ENCODE data around the gene MIA. TPM values are rescaled to one million over a fixed set of nuclear protein-coding genes. Genes with fewer than 3 reads are reported as not detected.

MIA gene
- total RNA-seq, 2 experiments from 2014 or later = not detected

DNA sequence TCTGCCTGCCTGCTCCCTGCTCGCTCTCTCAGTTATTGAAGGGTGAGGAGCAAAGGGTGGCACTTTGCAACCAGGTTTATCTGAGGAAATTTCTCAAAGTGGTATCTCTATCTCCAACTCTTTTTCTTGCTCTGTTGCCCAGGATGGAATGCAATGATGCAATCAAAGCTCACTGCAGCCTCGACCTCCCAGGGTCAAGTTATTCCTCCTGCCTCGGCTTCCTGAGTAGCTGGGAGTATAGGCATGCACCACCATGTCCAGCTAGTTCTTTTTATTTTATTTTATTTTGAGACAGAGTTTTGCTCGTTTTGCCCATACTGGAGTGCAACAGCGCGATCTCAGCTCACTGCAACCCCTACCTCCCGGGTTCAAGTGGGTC, 29.9 kb upstream of the MIA start:
- ChIA-PET CTCF (interaction anchor here (1.6 to 1.9 kb wide), 2 partner anchors 42 to 74 kb away, joined by 4 to 6 read pairs; no protein-coding TSS in a partner anchor), POLR2A (no interaction called here)

DNA sequence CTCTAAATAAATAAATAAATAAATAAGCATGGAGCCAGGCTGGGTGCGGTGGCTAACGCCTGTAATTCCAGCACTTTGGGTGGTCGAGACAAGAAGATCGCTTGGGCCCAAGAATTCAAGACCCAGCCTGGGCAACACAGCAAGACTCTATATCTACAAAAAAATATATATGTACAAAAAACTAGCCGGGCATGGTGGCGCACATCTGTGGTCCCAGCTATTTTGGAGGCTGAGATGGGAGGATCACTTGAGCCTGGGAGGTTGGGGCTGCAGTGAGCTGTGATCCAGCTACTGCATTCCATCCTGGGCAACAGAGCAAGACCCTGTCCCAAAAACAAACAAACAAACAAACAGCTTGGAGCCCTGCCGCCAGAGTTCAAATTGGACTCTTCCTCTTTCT, 27.8 kb upstream of the MIA start:
- ChIA-PET POLR2A (no interaction called here), CTCF (no interaction called here)

DNA sequence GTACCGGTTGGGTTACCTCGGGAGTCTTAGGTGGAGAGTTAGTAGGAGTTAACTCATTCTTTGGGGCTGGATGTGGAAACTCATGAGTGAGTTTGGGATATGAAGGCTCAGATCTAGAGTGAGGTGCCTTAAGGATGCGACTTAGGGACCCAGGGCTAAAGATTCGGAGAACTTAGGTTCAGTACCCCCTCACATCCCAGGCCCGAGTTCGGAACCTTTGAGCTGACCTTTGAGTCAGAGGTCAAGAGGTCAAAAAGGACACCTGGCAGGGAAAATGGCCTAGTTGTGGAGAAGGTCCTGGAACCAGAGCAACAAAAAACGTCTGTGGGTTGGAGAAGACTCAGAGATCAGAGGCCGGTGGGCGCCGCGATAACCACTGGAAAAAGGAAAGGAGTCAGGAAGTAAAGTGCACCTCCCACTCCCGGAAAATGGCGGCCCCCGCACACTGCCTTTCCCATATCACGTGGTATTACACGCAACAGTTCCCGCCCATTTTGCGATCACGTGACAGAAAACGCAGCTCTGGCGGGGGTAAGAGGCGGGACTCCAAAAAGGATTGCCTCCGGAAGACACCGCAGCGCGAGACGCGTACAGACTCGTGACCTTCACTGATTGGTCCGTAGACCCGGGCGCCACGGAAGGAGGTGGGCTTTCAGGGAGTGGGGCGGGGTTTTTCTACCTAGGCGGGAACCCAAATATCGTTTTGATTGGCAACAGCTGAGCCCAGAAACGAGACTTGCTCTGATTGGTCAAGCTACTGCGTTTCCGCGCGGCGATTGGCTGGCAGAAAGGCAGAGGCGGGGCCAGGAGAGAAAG, 25.1 kb upstream of the MIA start, which contains the start of gene ACTMAP:
TSS of gene ACTMAP (minus strand) at position 420 of the 816 bp plus-strand sequence. CDS start 674 bp downstream, outside the sequence.
- CTCF ChIA-PET = interaction anchor here (0.6 to 3.4 kb wide), 7 partner anchors 9 to 116 kb away, joined by 3 to 17 read pairs (median 4); partner anchors contain the start of genes EGLN2 and RAB4B
- POLR2A ChIA-PET = interaction anchor here (0.5 to 2.0 kb wide), 11 partner anchors 28 to 592 kb away, joined by 3 to 15 read pairs (median 4); partner anchors contain the start of genes COQ8B, EGLN2, ITPKC and NUMBL

DNA sequence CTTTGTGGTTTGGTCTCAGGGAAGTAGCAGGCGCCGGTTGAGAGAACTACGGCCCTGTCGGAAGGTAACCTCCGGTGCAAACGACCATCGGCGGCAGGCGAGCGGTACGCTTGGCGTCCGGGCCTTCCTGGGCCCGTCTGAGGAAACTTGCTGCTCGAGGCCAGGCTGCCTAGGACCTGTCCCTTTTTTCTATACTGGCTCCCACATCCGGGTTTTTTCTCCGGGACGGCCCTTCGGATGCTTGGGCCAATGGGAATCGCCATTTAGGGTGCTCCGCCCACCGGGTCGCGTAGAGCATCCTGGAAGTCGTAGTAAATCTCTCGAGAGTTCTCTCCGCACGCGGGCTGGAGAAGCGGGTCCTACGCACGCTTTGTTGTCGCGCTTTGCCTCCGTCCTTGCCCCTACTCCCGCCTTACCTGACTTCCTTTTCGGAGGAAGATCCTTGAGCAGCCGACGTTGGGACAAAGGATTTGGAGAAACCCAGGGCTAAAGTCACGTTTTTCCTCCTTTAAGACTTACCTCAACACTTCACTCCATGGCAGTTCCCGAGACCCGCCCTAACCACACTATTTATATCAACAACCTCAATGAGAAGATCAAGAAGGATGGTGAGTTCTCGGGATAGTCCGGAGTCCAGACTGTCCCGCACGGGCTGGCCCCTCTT, 24.3 kb upstream of the MIA start, which contains the start of gene SNRPA:
TSS of gene SNRPA (plus strand) at position 330 of the 664 bp plus-strand sequence. CDS start at position 536, 206 bp downstream.
- ChIA-PET CTCF (interaction anchor here (1.0 to 3.4 kb wide), 5 partner anchors 27 to 68 kb away, joined by 3 to 17 read pairs (median 5); partner anchors contain the start of genes EGLN2 and RAB4B), POLR2A (interaction anchor here (0.5 to 4.1 kb wide), 11 partner anchors 13 to 592 kb away, joined by 3 to 40 read pairs (median 4); partner anchors contain the start of genes COQ8B, EGLN2, ITPKC and NUMBL)

DNA sequence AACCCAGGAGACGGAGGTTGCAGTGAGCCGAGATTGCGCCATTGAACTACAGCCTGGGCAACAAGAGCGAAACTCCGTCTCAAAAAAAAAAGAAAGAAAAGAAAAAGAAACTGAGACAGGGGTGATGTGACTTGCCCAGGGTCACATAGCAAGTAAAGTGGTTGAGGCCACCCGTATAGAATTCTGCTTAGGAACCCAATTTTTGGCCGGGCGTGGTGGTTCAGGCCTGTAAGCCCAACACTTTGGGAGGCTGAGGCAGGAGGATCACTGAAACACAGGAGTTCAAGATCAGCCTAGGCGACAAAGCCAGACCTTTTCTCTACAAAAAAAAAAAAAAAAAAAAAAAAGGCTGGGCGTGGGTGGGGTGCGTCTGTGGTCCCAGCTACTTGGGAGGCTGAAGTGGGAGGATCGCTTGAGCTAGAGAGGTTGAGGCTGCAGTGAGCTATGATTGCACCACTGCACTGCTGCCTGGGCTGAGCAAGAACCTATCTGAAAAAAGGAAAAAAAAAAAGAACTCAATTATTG, 23.0 kb upstream of the MIA start:
- POLR2A ChIA-PET = interaction anchor here (0.6 to 4.1 kb wide), 11 partner anchors 10 to 1684 kb away, joined by 3 to 40 read pairs (median 3); partner anchors contain the start of genes BLVRB, EGLN2, ITPKC and NUMBL
- CTCF ChIA-PET = interaction anchor here (0.8 to 3.4 kb wide), 6 partner anchors 26 to 89 kb away, joined by 3 to 17 read pairs (median 6); partner anchors contain the start of genes COQ8B, ITPKC and RAB4B

DNA sequence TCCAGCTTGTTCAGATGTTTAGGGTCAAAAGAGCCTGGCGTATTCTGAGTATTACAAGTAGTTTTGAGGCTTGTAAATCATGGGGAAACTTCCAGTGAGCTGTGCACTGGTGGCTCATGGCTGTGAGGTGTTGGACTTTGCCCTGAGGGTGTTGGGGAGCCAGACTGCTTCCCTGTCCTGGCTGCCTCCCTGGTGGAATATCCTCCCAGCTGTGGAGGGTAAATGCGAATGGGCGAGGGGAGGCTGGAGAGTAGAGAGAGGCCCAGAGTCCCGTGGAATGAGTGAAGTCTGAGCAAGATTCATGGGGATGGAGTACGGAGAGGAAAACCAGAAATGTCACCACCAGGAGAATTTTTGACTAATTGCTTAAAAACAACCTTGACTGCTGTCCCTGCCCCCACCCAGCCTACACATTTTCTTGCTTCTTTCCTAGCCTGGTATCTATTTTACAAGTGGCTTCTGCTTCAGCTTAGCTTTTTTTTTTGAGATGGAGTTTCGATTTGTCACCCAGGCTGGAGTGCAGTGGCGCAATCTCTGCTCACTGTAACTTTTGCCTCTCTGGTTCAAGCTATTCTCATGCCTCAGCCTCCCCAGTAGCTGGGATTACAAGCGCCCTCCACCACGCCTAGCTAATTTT, 20.6 kb upstream of the MIA start:
- CTCF ChIA-PET = interaction anchor here (0.6 to 2.2 kb wide), 11 partner anchors 12 to 271 kb away, joined by 3 to 16 read pairs (median 5); partner anchors contain the start of genes COQ8B and RAB4B
- POLR2A ChIA-PET = interaction anchor here (0.6 to 4.1 kb wide), 12 partner anchors 9 to 563 kb away, joined by 3 to 40 read pairs (median 4); partner anchors contain the start of genes BLVRB, ITPKC and RAB4B

DNA sequence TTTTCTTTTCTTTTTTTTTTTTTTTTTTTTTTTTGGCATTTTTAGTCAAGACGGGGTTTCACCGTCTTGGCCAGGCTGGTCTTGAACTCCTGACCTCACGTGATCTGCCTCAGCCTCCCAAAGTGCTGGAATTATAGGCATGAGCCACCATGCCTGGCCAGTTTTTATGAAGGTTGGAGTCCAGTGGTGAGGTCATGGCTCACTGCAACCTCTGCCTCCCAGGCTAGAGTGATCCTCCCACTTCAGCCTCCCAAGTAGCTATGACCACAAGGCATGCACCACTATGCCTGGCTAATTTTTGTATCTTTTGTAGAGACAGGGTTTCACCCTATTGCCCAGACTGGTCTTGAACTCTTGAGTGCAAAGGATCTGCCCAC, 20.1 kb upstream of the MIA start:
- CTCF ChIA-PET = interaction anchor here (0.6 to 2.2 kb wide), 11 partner anchors 11 to 271 kb away, joined by 3 to 16 read pairs (median 4); partner anchors contain the start of genes COQ8B and RAB4B
- POLR2A ChIA-PET = interaction anchor here (0.6 to 4.1 kb wide), 8 partner anchors 9 to 562 kb away, joined by 3 to 40 read pairs (median 5); partner anchors contain the start of genes BLVRB and RAB4B

DNA sequence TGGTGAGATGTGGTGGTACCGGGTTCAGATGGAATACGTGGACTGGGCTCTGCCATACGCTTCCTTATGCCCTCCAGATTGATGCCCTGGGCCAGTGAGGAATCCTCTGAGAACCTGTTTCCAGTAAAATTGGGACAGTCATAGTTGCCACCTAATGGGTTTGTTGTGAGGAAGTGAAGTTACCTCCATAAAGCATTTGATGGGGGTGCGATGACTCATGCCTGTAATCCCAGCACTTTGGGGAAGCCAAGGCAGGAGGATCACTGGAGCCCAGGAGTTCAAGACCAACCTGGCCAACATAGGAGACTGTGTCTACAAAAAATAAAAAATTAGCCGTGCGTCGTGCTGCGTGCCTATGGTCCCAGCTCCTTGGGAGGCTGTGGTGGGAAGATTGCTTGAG, 19.5 kb upstream of the MIA start:
- ChIA-PET CTCF (interaction anchor here (0.9 to 2.1 kb wide), 7 partner anchors 20 to 121 kb away, joined by 3 to 7 read pairs (median 3); partner anchors contain the start of gene RAB4B), POLR2A (interaction anchor here (1.0 to 1.5 kb wide), 3 partner anchors 10 to 93 kb away, joined by 3 to 8 read pairs (median 3); no protein-coding TSS in a partner anchor)

DNA sequence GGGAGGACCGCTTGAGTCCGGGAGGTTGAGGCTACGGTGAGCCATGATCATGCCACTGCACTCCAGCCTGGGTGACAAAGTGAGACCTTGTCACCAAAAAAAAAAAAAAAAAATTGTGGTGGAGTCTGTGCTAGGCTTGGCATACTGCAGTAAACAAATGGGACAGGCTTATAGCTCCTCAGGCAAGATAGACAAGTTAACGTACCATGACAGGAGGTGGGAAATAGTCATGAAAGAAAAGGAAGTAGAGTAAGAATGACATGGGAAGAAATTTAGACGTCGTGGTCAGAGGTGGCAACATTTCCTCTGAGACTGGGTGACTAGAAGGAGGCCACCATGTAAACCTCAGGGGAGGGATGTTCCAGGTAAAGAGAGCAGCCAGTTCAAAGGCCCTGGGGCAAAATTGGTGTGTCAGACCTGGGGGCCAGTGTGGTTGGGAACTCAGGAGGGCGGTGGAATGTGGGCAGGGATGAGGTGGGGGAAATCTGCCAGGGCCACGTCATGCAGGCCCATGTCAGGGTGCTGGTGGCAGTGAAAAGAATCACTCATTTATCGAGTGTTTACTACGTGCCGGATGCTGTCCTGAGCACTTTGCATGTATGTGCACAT, 18.7 kb upstream of the MIA start:
- ChIA-PET POLR2A (interaction anchor here (0.8 to 3.1 kb wide), 4 partner anchors 9 to 94 kb away, joined by 3 to 10 read pairs (median 6); partner anchors contain the start of gene RAB4B), CTCF (interaction anchor here (0.7 to 2.1 kb wide), 7 partner anchors 19 to 153 kb away, joined by 3 to 7 read pairs (median 3); partner anchors contain the start of gene RAB4B)

DNA sequence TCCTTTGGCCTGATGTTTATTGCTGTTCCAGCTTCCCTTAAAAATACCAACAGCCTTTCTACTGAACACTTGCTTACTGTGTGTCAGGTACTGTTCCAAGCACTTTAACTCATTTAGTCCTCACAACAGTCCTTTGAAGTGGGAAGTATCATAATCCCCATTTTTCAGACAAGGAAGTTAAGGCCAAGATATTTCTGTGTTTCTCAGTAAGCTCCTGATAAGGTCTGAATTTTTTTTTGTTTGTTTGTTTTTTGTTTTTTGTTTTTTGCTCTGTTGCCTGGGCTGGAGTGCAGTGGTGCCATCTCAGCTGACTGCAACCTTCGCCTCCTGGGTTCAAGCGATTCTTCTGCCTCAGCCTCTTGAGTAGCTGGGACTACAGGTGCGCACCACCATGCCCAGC, 16.8 kb upstream of the MIA start:
- ChIA-PET CTCF (interaction anchor here (1.1 to 1.5 kb wide), 2 partner anchors 40 to 47 kb away, joined by 4 to 5 read pairs; partner anchors contain the start of gene EGLN2), POLR2A (interaction anchor here (3.1 kb wide), 1 partner anchor 19 kb away, joined by 10 read pairs; the partner anchor contains the start of gene RAB4B)

DNA sequence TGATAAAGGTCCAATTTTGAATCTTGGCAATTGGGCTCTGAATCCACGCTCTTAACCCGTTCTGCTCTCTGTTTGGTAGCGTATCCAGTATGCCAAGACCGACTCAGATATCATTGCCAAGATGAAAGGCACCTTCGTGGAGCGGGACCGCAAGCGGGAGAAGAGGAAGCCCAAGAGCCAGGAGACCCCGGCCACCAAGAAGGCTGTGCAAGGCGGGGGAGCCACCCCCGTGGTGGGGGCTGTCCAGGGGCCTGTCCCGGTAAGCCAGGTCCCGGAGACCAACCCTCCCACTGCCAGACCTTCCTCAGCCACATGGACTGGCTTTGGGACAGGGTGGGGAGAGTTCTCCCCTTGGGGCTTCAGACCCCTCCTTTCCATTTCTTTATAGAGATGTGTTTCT, 16.0 kb upstream of the MIA start:
- CTCF ChIA-PET = no interaction called here
- POLR2A ChIA-PET = interaction anchor here (3.1 kb wide), 1 partner anchor 18 kb away, joined by 10 read pairs; the partner anchor contains the start of gene RAB4B

DNA sequence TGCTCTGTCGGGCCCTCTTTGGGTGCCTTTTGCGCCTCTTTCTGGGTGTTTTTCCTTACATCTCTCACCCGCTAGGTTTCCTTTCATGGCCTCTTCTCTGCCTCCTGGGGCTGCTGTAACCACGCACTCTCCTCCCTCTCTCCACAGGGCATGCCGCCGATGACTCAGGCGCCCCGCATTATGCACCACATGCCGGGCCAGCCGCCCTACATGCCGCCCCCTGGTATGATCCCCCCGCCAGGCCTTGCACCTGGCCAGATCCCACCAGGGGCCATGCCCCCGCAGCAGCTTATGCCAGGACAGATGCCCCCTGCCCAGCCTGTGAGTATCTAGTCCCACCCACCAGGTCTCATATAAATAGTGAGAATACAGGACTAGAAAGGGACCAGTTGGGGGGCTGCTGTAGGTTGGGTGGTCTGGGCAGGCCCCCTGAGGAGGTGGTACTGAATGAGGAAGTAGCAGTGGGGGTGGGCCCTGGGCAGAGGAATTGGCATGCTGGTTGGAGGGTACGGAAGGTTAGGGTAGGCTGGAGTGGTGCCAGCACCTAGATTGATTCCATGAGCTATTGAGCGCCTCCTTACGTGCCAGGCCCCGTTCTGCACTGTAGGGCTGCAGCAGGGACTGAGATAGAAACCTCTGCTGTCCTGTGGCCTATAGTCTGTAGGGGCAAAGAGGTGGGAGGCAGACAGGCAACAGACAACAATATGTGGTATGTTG, 12.4 kb upstream of the MIA start:
- POLR2A ChIA-PET = interaction anchor here (0.6 to 1.1 kb wide), 3 partner anchors 10 to 15 kb away, joined by 3 to 14 read pairs (median 9); partner anchors contain the start of gene RAB4B
- CTCF ChIA-PET = interaction anchor here (1.0 kb wide), 1 partner anchor 100 kb away, joined by 3 read pairs; no protein-coding TSS in a partner anchor

DNA sequence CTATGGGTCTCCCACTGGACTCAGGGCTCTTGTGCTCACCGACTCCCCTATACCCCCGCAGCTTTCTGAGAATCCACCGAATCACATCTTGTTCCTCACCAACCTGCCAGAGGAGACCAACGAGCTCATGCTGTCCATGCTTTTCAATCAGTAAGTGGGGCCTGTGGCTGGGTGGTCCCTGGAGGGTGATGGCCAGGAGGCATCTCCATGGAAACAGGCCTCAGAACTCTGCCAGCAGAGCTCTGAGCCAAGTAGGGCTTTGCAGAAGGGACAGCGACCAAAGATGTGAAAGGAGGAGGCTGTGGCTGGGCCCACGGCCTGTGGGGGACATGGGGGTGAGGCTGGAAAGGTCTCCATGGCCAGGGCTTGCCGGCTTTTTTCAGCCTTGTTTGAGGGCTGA, 11.8 kb upstream of the MIA start:
- POLR2A ChIA-PET = interaction anchor here (0.6 to 1.1 kb wide), 3 partner anchors 9 to 14 kb away, joined by 3 to 14 read pairs (median 3); partner anchors contain the start of gene RAB4B
- CTCF ChIA-PET = interaction anchor here (1.0 kb wide), 1 partner anchor 100 kb away, joined by 3 read pairs; no protein-coding TSS in a partner anchor

DNA sequence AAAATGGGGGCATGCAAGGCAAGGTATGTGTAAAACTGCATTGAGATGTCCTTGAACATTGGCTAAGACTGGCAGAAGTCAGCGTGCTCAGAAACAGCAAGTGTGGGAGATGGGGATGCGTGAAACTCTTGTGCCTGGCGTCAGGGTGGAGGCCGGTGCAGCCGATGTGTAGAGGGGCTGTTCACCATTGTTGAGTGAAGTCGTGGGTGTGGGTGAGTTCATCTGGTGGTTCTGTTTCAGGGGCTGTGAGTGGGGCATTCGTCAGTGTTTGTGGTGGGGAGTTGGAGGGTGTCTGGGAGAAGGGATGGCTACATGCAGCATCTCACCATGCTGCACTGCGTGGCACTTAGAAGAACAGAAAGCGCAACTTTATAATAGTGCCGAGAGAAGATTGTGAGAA, 11.4 kb upstream of the MIA start:
- CTCF ChIA-PET = interaction anchor here (1.0 kb wide), 1 partner anchor 101 kb away, joined by 3 read pairs; no protein-coding TSS in a partner anchor

DNA sequence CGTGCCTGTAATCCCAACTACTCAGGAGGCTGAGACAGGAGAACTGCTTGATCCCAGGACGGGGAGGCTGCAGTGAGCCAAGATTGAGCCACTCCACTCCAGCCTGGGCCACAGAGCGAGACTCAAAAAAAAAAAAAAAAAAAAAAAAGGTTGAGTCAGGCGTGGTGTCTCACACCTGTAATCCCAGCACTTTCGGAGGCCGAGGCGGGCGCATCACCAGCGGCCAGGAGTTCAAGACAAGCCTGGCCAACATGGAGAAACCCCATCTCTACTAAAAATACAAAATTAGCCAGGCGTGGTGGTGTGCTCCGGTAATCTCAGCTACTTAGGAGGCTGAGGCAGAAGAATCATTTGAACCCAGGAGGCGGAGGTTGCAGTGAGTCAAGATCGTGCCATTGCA, 8.9 kb upstream of the MIA start:
- CTCF ChIA-PET = interaction anchor here (0.6 to 1.8 kb wide), 3 partner anchors 11 to 107 kb away, joined by 3 read pairs; no protein-coding TSS in a partner anchor
- POLR2A ChIA-PET = interaction anchor here (1.5 kb wide), 1 partner anchor 10 kb away, joined by 3 read pairs; no protein-coding TSS in a partner anchor

More for the DNA sequence above, 11.4 kb upstream of the MIA start:
- POLR2A ChIA-PET = interaction anchor here (0.6 to 1.1 kb wide), 2 partner anchors 9 to 12 kb away, joined by 3 read pairs; no protein-coding TSS in a partner anchor

DNA sequence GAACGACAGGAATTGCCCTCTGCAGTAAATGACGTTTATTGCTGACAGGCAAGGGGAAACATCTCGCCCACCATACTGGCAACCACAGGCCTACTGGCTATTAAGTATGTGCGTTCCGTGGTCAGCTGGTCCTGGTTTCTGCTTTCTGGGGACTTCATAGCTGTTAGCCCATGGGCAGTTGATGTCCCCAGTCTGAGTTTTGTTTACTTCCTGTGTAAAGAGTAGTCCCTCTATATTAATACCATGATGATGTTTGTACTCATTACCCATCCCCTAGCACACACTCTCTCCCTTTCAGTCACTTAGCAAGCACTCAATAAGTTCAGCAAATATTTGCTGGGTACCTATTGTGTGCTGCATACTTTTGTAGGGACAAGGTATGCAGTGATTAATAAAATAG, 6.5 kb upstream of the MIA start:
- POLR2A ChIA-PET = no interaction called here
- CTCF ChIA-PET = no interaction called here

All from activated CD8-positive, alpha-beta memory T cell treated with anti-CD3 and anti-CD28 coated beads for 36 hours (primary cell).